Spleen (tissue), 7 donors: ENCODE results near the gene MRPS7.

Source experiments
- CTCF ChIP-seq, 11 experiments: fragments of 200-600 bp in 7 of 11; fragments of 450-650 bp in 4 of 11; sonication (generic) in 4 of 11; IDR thresholded peaks in 8 of 11; conservative IDR thresholded peaks in 3 of 11; 1 replicate in 7 of 11; 2 replicates in 4 of 11; pipeline versions ENCODE4 v1.4.0 to v1.8.0; 2016 to 2021; ENCODE audit warnings: antibody characterized with exemption in 11 of 11, inconsistent platforms in 4 of 11, mild to moderate bottlenecking in 1 of 11
- POLR2A ChIP-seq, 3 donors: fragments of 450-650 bp; IDR thresholded peaks; one replicate each; pipeline ENCODE4 v1.5.1; 2017; ENCODE audit warnings: antibody characterized with exemption in 3 of 3, mild to moderate bottlenecking in 1 of 3
- POLR2AphosphoS5 ChIP-seq, 3 donors: sonication (generic); formaldehyde crosslinking; IDR thresholded peaks; one replicate each; pipeline ENCODE4 v1.5.1; 2017; ENCODE audit warnings: antibody characterized with exemption in 3 of 3
- donor health status: DM: no; HTN: no; CAD: no; lungs with moderate emphysema.
- donor health status: DM: no; HTN: no; CAD: no.
- donor health status: DM: no; HTN: no; CAD: no.

GRCh38 chr17:75238684-75239191, 22.9 kb upstream of the MRPS7 start:
- no peak for TF ChIP-seq POLR2A (IDR thresholded peaks at IDR 0.05)
- peak; percentile 67 to 89 (median 80) for TF ChIP-seq CTCF (IDR thresholded peaks at IDR 0.05 in 8 of 11, conservative IDR thresholded peaks at IDR 0.05 in 3 of 11)
- TF ChIP-seq POLR2AphosphoS5 (IDR thresholded peaks at IDR 0.05): peak; percentile 63 to 73 (median 70)
